HG03025 (cell line): ENCODE measurements around the gene SIRT5.

ENCODE experiments used
- ATAC-seq: cut with Tn5 transposase; IDR thresholded peaks from one replicate; pipeline ENCODE4 v1.9.1; 2021; ENCODE audit warnings: mild to moderate bottlenecking, moderate library complexity; ENCODE audit not compliant: unreplicated experiment, low FRiP score

The SIRT5 gene

DNA sequence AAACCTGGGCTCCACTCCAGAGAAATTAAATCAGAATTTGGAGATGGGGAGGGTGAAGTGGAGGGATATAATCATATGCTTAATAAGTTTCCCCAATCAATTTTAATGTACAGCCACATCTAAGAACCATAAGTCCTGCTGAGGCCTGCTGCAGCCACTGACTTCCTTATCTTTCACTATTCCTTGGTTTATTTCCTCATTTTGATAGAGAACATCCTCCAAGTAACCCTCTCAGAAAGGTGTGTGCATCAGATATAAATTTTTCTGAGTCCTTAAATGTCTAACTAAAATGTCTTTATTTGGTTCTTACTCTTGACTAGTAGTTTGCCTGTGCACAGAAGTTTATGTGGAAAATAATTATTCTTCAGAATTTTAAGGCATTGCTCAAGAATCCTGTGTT lies 23.7 kb upstream of the SIRT5 start:
- no peak for ATAC-seq

DNA sequence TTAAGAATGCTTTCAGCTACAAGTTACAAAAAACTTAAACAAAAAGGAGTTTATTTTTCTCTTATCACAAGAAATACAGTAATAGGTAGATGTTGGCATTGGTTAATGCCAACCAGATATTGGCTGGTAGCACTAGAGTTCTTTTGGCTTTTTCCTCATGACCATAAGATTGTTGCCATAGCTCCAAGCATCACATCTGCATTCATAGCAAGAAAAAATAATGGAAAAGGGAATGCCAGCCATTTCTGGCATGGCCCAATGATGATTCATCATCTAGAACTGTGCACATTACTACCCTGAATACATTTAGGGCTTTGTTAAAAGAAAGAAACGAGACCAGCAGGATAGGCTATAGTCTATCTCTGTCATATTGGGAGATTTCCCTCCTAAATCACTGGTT lies 20.8 kb upstream of the SIRT5 start:
- no peak for ATAC-seq

DNA sequence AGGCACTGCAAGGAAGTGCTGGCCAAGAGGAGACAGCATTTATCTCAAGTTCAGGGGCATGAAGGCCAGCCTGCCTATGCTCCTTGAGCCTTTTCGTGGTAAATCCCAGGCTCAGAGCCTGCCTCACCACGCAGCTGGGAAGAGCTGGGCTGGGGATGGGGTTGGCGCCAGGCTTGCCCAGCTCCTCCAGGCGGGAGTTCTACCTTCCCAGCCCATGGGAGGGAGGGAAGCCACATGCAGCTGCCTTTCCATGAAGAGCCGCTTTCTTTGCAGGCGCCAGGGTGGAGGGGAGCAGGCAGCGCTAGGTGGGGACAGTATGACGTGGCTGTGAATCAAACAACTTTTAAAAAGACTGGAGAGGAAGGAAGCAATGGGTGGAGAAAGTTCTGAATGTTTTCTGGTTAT lies 19.5 kb upstream of the SIRT5 start:
- no peak for ATAC-seq

- ATAC-seq: no peak
Observed at GRCh38 chr6:13557841-13558240, 16.6 kb upstream of the SIRT5 start.

GRCh38 chr6:13558718-13559117 lies 15.7 kb upstream of the SIRT5 start:
- no peak for ATAC-seq

DNA sequence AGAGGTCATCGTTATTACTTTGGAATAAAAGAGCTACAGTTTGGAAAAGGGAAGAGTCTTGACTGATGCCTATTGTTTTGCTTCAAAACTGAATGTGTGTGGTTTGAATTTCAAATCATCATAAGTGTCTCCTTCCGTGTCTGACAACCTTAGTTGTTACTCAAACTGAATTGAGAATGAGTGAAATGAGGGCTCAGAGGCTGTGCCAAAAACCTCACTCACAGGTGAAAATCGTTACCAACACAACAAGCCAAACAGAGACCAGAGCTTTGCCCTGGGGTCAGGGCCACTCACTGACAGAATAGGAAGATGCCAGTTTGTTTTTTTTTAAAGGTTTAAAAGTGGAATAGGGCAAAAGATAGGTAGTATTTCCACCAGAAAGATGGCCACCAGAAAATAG lies 15.2 kb upstream of the SIRT5 start:
- no peak for ATAC-seq

- no peak for ATAC-seq
Observed at GRCh38 chr6:13559968-13560650, 14.3 kb upstream of the SIRT5 start.

GRCh38 chr6:13560651-13561044 lies 13.8 kb upstream of the SIRT5 start:
- no peak for ATAC-seq

DNA sequence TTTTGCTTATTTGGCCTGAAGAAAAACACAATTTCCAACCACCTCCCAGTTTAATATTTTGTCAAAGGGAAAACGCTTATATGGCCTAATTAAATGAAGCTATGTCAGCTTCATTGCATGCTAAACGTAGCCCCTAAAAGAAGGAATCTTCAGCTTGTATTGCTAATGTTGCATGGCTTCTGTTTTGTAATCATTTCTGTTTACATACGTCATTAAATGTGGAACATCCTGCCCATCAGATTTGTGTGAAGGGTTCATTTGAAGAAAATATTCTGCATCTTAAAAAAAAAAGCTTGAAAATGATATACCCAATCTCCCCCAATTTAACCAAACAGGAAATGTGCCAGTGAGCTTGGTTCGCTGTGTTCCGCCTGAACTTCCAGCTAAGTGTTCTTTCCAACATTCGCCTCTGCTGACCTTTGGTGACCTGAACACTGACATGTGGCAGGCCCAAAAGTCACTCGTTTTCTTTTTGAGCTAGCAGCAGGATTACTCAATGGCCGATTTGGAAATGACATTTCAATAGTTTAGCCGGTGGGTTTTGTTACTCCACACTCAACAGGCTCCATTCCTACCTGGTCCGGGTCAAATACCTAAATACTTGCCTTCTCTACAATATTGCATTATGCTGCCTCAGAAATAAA lies 12.7 kb upstream of the SIRT5 start:
- ATAC-seq: no peak

DNA sequence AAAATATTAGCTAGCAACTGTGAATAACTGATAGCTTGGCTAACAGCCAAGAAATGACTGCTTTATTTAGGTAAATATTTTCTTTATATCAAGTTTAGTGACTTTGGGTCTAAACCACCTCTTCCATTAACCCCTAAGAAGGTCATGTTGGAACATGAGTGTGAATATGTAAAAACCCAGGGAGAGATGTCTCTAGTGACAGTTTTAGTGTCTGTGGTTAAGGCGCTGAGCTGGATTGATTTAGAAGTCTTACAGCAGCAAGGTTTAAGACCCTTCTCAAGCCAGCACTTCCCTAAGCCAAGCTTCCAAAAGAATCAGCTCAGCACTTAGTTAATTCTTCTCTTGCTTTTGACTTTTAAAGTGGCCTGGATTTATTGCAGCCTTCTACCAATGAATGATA lies 11.4 kb upstream of the SIRT5 start:
- no peak for ATAC-seq

GRCh38 chr6:13565921-13566320 lies 8.5 kb upstream of the SIRT5 start:
- no peak for ATAC-seq

DNA sequence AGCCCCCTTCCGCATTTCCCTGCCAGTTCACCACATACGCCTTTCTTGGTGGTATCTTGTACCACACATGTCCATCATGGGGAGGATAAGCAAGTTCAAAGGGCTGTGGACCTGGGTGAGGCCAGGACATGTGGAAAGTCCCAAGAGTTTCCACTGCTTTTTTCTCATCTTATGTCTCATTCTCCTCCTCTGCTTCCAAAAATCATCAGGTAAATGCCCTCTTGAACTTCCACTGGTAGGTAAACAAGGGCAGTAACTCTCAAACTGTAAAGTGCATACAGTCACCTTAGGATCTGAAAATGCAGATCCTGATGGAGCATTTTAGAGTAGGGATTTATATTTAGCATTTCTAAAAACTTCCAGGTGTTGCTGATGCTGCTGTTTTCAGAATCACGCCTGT lies 7.9 kb upstream of the SIRT5 start:
- ATAC-seq: no peak

DNA sequence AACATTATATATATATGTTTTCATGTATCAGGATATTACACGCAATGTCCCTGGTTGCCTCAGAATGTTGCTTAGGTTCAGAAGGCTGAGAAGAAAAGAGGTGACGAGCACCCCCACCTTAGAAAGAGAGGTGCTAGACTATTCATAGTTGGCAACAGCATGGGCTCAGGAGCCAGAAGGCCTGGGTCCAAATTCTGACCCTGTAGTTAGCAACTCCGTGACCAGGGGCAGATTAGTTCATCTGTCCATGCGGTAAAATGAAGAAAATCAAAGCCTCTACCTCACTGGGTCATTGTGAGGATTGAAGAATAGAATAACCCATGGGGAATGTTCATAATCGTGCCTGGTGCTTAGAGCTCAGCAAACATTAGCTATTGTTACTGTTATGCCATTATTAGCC lies 5.4 kb upstream of the SIRT5 start:
- no peak for ATAC-seq

GRCh38 chr6:13572240-13572639 lies 2.2 kb upstream of the SIRT5 start:
- ATAC-seq: no peak

DNA sequence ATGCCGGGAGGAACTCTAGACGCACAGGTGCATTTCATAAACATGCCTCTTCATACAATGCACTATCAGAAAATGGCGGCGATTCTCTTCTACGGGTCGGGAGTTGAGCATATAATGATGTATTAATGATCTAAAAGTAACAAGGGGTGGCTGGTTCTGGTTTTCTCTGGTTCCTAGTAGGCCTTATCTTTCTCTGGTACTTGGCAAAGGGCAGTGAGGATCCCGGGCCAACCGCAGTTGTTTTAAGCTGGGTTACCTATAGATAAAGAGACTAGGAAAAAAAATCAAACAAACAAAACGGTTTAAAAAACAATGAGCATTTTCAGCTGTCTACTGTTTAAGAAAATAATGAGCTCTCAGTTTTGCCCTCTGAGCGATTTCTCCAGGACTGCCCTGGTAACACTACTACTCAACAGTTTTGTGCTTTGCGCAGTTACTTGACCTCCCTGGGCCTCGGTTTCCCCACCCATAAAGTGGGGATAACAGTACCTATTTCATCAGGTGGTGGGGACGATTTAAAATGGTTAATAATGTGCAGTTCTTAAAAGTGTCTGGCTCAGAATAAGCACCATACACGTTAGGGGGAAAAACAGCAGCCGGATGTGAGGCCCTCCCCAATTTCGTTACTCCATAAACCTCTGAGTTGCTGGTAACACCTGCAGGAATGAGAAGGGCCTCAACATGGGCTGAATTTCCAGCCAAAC lies 1.3 kb upstream of the SIRT5 start:
- ATAC-seq: no peak

DNA sequence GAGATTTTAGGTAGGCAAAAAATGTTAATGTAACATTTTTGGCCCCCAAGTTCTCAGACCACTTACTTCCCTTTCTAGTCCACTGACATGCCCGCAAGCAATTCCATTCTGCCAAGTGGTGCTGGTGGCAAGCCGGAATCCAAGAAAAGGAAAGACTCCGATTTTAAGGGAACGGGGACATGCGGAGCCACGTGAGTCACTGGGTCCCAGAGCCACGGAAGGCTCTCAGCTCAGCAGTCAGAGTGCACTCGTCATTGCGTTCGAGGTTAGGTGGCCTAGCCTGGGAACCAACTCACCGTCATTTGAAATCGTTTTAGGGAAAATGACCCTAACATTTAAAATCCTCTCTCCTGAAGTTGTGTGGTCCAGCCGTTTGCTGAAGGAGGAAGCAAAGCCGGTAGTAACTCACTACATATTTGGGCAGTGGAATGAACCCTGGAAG lies 711 bp upstream of the SIRT5 start:
- ATAC-seq: no peak

DNA sequence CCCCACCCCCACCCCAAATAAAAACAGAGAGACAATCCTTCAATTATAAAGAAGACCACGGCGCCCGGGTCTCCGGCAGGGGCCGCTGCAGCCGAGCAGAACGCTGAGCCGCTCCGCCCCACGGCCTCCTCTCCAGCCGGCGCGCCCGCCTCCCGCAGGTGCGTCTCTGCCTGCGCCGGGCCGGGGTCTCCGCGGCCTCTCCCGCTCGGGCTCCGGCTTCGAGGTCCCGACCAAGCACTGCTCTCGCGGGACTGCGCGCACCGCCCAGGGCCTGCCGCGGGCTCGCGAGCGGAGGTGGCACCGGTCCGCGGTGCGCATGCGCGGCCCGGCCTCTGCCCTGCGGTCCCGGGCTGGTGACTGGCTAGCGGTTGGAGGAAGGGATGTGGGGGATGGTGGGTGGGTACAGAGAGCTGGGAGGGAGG lies 241 bp upstream of the SIRT5 start:
- ATAC-seq: peak; percentile 69

GRCh38 chr6:13575377-13575775 lies 975 bp downstream of the SIRT5 start:
- ATAC-seq: no peak

- ATAC-seq: no peak
Observed at GRCh38 chr6:13576017-13576416, 1.6 kb downstream of the SIRT5 start.

DNA sequence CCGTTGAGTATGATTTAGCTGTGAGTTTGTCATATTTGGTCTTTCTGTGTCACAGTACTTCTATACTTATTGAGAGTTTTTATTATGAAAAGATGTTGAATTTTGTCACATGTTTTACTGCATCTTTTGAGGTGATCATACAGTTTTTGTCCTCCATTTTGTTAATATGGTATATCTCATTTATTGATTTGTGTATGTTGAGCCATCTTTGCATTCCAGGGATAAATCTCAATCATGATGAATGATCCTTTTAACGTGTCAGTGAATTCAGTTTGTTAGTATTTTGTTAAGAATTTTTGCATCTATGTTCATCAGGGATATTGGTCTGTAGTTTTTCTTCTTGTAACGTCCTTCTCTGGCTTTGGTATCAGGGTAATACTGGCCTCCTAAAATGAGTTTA lies 3.5 kb downstream of the SIRT5 start:
- ATAC-seq: no peak

- no peak for ATAC-seq
Observed at GRCh38 chr6:13579911-13580310, 5.5 kb downstream of the SIRT5 start.

DNA sequence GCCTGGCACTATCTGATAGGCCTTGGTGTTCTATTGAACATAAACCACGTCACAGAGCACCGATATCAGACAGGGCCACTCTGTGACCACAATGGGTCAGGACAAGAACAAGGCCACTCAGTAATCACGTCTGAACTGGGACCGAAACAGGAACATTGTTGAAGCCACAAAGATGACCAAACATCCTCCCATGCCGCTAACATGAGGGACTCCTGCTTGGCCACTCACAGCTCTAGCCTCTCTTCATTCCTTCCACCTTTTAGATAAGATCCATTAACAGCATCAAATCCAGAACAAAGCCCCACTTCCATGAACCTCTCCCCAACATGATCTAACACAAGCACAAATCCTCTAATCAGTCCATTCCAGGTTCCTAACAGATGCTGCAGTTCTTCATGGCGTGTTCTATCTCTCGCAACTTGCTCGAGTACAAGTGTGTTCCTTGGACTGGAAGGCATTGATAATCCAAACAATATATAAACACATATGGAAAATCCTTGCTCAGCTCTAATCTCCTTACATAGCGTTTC lies 7.4 kb downstream of the SIRT5 start:
- no peak for ATAC-seq
